ENCODE data around the gene CERKL. TPM values are rescaled to one million over a fixed set of nuclear protein-coding genes. Genes with fewer than 3 reads are reported as not detected.

The CERKL gene
- total and polyA plus RNA-seq, 2 experiments from 2014 or later, result 1.9 to 2.3 TPM

GRCh38 chr2:181680937-181681811 lies 24.3 kb upstream of the CERKL start:
- Histone ChIP-seq H3K36me3 (replicated peaks; ENCODE audit: insufficient read depth, low read depth) (no peaks in the 10 kb centered on the region), H2AFZ (no peak overlapping the region), H3K27me3 (peaks cover 96% of the 10 kb centered on the region), H3K4me3 (peak overlapping the region; percentile 10), H3K9me3 (ENCODE audit: low read depth) (no peaks in the 10 kb centered on the region), H4K20me1 (ENCODE audit: insufficient read depth, poor library complexity, severe bottlenecking) (no peaks in the 10 kb centered on the region), H3K4me2 (peak overlapping the region; percentile 74), H3K27ac (no peak overlapping the region), H3K79me2 (no peaks in the 10 kb centered on the region), H3K9me2 (replicated peaks; ENCODE audit: insufficient read depth) (no peaks in the 10 kb centered on the region), H3K4me1 (ENCODE audit: insufficient read depth) (peaks cover 17% of the 10 kb centered on the region)
- peak; percentile 49 for TF ChIP-seq EZH2 (IDR thresholded peaks at IDR 0.05; ENCODE audit: borderline replicate concordance)
- no peak for TF ChIP-seq CTCF (IDR thresholded peaks at IDR 0.05; ENCODE audit: poor library complexity)
- no peak for TF ChIP-seq EZH2phosphoT487 (IDR thresholded peaks at IDR 0.05; ENCODE audit: low read depth, severe bottlenecking, unreplicated experiment)
- no peak for DNase-seq (ENCODE audit: low spot score)
- 11% methylated on average over 38 of the region's 38 CpGs for WGBS (ENCODE audit: low lambda C conversion rate, missing lambda C conversion rate)

GRCh38 chr2:181680055-181680936 lies 23.4 kb upstream of the CERKL start, which contains the start of gene NEUROD1:
NEUROD1 (minus strand) TSS chr2:181680517; CDS start chr2:181678860, 1,657 bp downstream.
- H3K9me2 ChIP-seq (replicated peaks; ENCODE audit: insufficient read depth), result no peaks in the 10 kb centered on the region
- peak within 1 kb of the TSS; percentile 74 for H3K4me2 ChIP-seq
- peaks cover 96% of the 10 kb centered on the region for H3K27me3 ChIP-seq

GRCh38 chr2:181679544-181679979 lies 22.7 kb upstream of the CERKL start:
- peaks cover 96% of the 10 kb centered on the region for H3K27me3 ChIP-seq
- DNase-seq (ENCODE audit: low spot score), result no peak
- H3K27ac ChIP-seq, result no peak overlapping the region
- H3K36me3 ChIP-seq (replicated peaks; ENCODE audit: insufficient read depth, low read depth), result no peaks in the 10 kb centered on the region
- no peak overlapping the region for H3K4me2 ChIP-seq
- peaks cover 17% of the 10 kb centered on the region for H3K4me1 ChIP-seq (ENCODE audit: insufficient read depth)
- H3K9me2 ChIP-seq (replicated peaks; ENCODE audit: insufficient read depth), result no peaks in the 10 kb centered on the region
- no peaks in the 10 kb centered on the region for H3K79me2 ChIP-seq
- H3K4me3 ChIP-seq, result no peak overlapping the region
- 7% methylated on average over 20 of the region's 20 CpGs for WGBS (ENCODE audit: low lambda C conversion rate, missing lambda C conversion rate)
- H3K9me3 ChIP-seq (ENCODE audit: low read depth), result no peaks in the 10 kb centered on the region
- TF ChIP-seq EZH2phosphoT487 (IDR thresholded peaks at IDR 0.05; ENCODE audit: low read depth, severe bottlenecking, unreplicated experiment) (no peak), EZH2 (IDR thresholded peaks at IDR 0.05; ENCODE audit: borderline replicate concordance) (no peak), CTCF (IDR thresholded peaks at IDR 0.05; ENCODE audit: poor library complexity) (no peak)
- no peak overlapping the region for H2AFZ ChIP-seq
- no peaks in the 10 kb centered on the region for H4K20me1 ChIP-seq (ENCODE audit: insufficient read depth, poor library complexity, severe bottlenecking)

More at GRCh38 chr2:181680055-181680936, 23.4 kb upstream of the CERKL start, which contains the start of gene NEUROD1:
- H3K4me3 ChIP-seq, result peak within 1 kb of the TSS; percentile 10
- no peak for TF ChIP-seq EZH2phosphoT487 (IDR thresholded peaks at IDR 0.05; ENCODE audit: low read depth, severe bottlenecking, unreplicated experiment)
- TF ChIP-seq CTCF (IDR thresholded peaks at IDR 0.05; ENCODE audit: poor library complexity), result no peak
- TF ChIP-seq EZH2 (IDR thresholded peaks at IDR 0.05; ENCODE audit: borderline replicate concordance), result no peak
- H3K9me3 ChIP-seq (ENCODE audit: low read depth), result no peaks in the 10 kb centered on the region
- no peaks in the 10 kb centered on the region for H3K36me3 ChIP-seq (replicated peaks; ENCODE audit: insufficient read depth, low read depth)
- peak; percentile 22 for DNase-seq (ENCODE audit: low spot score)
- H3K79me2 ChIP-seq, result no peaks in the 10 kb centered on the region
- WGBS (ENCODE audit: low lambda C conversion rate, missing lambda C conversion rate), result 1% methylated on average over 31 of the region's 45 CpGs
- no peak within 1 kb of the TSS for H3K27ac ChIP-seq
- no peak within 1 kb of the TSS for H2AFZ ChIP-seq
- peaks cover 17% of the 10 kb centered on the region for H3K4me1 ChIP-seq (ENCODE audit: insufficient read depth)
- no peaks in the 10 kb centered on the region for H4K20me1 ChIP-seq (ENCODE audit: insufficient read depth, poor library complexity, severe bottlenecking)
